ENCODE data around the gene CAPN9.

CAPN9 gene

DNA sequence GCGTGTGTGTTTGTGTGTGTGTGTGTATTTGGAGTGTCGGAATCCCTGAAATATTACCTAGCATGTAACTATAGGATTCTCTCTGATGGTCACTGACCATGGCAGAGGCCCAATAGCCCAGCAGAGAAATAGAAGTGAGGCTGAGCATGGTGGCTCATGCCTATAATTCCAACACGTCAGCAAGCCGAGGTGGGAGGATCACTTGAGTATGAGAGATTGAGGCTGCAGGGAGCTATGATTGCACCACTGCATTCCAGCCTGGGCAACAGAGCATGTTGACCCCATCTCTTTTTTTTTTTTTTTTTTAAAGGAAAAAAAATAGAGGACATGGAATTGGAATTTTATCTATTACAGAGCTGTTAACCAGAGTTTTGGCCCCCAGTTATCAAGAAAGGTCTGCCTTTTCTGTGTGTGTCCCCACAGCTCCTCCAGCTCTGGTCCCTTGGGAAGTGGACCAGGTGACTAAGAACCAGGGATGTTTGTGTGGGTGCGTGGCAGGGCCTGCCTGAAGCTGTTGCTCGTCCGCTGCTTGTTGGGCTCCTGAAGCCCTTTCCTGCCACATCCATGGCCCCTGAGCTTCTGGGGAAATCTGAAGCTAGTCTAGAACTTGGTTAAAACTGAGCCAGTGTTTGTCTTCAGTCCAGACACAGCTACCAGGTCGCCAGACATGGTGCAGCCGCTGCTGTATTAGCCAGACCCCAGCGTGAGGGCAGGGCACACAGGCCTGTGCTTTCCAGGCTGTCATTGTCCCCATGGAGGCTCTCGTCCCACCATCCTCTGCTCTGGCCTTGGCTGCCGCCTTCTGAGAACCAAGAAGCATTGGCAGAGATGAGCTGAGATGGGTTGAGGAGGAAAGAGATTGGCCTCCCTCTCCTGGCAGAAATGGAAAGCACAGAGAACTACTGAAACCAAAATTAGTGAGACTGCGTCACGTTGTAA lies 25.5 kb downstream of the CAPN9 start:
- DNase-seq: no peak

DNA sequence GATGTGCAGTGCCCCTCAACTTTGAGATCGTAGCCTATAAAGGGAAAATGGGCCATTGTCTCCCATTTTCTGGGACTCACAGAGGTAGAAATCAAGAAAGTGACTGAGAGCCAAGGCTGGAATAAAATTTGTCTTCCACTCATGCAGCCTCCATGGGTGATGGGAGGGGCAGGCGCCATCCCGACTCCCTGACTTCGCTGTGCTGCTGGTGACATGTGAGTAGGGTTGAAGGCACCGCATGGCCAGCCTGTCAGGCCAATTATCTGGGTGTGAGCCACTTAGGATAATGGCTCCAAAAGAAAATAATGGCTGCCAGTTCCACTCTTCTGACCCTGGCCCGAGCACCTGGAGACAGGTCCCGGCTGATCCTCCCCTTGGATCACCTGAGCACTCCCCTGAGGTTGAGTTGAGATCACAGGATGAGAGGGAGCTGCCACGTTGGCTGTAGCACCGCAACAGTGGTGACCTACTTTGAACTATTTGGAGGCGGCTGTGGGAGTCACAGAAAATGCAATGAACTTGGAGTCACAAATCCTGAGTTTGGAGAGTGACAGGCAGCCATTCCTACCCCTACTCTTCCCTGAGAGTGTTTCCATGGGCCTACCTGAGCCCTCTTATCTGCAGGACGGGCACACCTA lies 26.3 kb downstream of the CAPN9 start:
- DNase-seq: no peak

DNA sequence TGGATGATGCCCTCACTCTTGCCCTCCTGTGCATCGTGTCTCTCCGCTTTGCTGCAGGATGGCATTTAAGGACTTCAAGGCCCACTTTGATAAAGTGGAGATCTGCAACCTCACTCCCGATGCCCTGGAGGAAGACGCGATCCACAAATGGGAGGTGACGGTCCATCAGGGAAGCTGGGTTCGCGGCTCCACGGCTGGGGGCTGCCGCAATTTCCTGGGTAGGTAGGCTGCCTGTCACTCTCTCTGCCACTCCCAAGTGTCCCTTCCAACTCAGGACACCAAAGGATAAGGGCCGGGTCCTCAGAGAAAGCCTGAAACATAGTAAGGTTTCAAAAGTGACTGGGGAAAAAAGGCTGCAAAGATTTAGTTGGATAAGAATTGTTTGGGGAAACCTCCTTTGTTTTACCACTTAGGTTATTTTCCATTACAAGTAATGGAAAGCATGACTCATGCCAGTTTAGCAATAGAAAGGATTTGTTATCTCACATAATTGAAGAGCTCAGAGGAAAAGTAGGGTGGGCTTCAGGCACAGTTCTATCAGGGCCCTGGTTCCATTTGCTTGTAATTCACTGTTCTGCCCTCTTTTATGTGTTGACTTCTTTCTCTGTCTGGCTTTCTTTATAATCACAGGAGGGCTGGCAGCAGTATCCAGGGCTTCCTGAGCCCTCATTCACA lies 31.9 kb downstream of the CAPN9 start:
- no peak for DNase-seq

DNA sequence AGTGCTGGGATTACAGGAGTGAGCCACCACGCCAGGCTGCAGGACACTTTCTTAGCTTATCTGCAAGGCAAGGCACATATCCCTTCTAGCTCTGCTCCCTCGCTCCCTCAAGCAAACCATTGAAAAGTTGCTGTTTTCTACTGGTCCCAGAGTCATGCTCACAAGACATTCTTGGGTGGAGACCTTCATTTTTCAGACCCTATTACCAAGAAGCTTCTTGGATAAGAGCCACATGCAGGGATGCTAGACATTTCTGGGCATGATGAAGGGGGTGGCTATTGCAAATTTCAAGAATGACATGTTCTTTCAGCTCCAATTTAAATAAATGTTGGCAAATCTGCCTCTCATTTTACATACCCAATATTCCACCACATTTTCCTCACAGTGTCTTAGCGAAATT lies 33.9 kb downstream of the CAPN9 start:
- no peak for DNase-seq

DNA sequence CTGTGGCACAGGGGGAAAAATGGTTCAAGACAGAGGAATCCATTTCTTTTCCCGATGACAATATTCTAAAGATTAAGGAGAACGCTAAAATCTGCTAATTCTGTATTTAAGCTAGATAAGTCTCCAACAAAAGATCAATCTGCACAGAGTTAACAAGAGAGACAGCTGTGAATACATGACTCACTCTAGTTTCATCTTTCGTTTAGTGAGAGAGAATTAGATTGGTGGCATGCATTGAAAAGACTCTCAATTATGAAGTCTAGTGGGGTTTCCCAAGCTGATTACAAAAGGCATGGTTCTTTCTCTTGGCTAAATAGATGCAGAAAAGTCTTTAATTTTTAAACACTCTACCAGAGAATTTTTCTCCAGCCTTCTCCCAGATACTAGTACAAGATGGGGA lies 34.4 kb downstream of the CAPN9 start:
- no peak for DNase-seq

DNA sequence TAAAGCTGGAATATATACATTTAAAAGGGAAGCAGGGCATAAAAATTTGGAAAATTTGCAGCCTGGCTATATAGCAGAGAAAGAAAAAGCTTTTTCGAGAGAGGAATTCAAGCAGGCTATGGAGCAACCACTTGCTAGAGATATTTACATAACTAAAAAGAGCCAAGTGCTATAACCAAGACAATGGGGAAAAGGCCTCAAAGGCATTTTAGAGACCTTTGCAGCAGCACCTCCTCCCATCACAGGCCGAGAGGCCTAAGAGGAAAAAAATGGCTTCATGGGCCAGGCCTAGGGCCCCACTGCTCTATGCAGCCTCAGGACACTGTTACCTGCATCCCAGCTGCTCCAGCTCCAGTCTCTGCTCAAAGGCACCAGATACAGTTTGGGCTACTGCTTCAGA lies 37.0 kb downstream of the CAPN9 start:
- no peak for DNase-seq

DNA sequence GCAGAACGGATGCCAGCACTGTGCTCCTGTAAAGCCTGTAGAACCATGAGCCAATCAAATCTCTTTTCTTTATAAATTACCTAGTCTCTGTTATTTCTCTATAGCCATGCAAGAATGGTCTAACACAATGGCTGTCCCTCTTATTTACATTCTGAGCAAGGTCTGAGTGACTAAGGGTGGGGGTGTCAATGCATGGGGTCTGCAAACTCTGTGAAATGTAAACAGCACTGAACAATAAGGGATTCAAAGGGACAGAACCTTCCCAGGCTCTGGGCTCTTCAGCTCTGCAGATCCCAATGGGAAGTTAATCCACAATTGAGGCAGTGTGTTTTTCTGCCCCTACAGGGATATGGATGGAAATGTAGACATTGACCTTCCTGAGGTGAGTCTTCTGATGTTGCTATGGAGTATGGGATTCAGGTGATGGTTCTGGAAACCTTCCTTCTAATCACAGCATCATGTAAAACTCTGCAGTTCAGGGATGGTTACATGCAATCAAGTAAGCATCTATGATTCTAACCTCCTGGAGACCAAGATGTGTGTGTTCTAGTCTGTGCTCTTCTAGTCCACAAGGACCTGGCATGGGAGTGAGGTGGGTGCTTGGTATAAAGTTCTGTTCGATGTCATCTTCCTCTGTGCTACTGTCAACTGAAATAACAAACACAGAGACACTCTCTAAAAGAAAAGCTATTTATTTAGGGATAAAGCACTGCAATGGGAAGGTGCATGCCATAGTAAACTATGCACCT lies 38.6 kb downstream of the CAPN9 start:
- DNase-seq: no peak

DNA sequence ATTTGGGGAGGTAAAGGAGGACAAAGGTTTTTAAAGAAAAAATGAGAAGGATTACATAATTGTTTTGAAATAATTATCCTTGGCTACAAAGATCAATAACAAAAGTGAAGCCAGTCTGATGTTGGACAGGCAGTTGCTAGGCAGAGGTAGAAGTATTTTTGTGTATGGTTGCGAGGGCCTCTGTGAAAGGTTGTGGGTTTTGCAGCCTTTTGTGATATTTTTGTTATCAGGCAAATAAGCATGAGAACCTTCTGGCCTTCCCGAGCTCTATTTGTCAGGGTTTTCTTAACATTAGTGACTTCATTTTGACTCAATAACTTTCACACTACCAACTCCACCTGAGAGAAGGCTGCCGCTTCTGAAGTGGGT lies 39.2 kb downstream of the CAPN9 start:
- no peak for DNase-seq

DNA sequence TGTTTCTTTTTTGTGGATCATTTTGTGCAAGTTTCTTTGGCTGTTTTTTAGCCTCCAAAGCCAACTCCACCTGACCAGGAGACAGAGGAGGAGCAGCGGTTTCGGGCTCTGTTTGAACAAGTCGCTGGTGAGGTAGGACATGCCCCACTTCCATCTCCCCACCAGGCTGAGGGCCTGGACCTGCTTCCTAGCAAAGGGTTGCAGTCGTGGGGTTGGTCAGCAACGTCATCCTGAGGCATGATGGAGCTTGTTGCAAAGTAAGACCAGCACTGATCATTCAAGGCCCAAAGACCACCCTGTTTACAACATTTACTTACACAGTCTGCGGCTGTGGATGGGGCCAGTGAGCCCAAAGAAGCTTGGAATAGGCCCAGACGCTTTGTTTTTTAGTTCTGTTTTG lies 40.3 kb downstream of the CAPN9 start:
- no peak for DNase-seq

DNA sequence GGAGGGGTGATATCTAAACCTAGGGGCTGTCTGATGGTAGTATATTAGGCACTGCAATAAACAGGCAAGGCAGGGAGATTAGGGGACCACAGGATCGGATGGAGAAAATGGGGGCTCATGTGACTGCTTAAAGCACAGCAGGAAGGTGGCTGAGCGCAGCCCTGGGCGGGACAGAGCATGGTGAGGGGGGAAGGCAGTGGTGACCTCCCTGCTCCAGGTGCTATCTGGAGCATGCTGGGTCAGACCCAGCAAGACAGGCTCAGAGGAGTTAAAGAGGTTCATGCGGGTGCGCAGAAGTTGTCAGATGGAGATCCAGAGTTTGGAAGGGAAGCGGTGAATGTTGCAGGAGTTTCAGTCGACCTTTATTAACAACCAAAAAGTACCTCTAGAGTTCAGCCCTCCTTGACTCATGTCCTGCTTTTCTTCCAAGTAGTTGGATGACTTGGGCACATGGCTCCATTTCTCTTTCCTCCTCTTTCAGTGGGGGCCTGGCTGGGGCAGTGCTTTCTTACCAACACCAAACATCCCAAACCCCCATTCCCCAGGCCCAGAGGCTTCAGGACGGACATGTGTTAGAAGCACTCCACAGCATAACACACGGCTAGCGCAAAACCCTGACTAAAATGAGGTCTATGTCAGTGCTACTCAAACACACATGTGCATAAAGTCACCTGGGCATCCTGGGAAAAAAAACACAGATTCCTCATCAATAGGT lies 41.5 kb downstream of the CAPN9 start:
- no peak for DNase-seq

DNA sequence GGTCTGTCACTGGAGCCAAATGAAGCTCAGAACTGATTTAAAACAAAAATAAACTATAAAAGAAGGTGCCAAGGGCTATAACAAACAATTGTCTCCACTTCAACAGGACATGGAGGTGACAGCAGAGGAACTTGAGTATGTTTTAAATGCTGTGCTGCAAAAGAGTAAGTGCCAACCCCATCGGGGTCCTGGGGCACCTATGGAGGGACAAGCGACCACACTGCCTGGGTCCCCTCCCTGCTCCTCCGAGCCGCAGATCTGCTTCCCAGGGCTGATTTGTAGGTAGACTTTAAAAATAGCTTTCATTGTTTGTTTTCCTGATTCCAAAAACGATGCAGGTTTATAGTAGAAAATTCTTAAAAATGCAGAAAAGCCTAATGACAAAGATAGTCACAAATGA lies 42.8 kb downstream of the CAPN9 start:
- no peak for DNase-seq

DNA sequence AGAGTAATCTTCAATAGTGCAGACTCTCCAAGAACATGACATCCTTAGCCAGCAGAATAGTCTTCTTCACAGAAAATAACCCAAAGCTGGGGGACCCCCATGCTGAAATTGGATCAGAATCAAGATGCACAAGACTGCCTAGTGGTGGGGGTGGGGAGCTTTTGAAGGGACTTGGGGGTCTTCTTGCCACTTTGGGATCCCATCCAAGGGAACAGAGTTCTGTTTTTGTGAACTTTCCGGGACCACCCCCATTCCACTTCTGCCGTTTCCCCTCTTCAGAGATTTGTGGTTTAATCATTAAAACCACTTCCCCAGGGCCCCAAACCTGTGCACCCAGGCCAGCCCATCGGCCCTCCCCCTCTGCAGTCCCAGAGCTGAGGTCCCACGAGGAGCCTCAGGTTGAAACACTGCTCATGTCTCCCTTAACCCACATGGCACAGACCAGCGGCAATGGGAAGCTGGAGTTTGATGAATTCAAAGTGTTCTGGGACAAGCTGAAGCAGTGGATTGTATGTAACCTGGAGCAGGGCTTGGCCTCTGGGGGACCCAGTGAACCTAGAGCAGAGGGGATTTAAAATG lies 44.9 kb downstream of the CAPN9 start:
- no peak for DNase-seq

DNA sequence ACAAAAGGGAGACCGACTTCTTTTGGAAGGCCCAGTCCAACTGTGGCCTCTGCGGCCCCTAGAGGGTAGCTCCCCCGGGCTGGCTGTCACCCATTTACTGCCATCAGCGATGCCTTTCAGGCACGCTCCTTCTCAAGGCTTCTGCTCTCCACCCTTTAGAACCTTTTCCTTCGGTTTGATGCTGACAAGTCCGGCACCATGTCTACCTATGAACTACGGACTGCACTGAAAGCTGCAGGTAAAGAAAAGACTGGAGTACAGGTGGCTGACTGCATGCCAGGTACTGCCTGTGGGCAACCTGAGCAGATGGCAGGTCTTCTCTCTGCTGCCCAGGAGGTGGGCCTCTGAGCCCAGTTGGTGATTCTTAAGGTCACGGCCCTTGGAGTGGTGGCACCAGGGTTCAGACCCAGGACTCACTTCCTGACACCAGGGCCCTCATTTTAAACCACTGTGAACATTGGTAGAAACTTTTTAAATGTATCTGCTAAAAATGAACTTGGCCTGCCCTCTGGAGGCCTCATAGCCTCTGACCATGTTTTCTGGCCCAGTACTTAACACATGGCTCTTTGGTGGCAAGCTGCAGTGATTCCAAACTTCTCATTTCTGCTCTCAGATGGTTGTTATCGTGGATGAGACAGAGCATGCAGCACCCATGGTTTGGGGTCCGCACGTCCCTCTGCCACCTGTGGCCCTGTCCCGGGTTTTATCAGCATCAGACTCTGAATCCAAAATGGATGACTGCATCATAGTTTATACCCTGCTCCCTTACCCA lies 45.7 kb downstream of the CAPN9 start:
- DNase-seq: no peak

DNA sequence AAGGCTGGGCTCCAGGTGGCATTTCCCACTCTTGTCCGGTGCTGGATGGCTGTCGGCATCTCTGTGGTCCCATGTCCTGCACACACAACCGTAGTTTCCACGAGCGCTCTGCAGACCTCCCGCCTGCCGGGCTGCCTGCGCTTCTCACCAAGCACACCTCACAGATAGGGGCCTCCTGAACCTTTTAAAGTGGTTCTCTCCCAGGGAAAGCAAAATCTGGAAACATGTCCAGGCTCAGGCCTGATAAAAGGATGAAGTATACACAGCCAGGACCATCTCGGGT lies 46.2 kb downstream of the CAPN9 start:
- DNase-seq: no peak

DNA sequence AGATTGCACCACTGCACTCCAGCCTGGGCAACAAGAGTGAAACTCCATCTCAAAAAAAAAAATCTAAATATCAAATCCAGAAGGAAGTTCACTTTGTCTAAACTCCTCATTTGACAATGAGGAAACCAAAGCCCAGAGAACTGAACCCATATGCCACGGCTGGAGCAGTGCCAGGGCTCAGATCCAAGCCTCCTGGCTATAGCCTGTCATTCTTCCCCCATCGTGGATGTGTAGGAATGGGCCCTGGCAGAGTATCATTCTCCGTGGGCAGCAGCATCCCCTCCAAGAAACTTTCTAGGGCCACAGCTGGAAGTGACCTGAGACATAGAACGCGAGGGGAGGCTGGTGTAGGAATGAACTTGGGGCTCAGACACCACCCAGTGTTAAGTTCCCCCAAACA lies 47.2 kb downstream of the CAPN9 start:
- DNase-seq: no peak

DNA sequence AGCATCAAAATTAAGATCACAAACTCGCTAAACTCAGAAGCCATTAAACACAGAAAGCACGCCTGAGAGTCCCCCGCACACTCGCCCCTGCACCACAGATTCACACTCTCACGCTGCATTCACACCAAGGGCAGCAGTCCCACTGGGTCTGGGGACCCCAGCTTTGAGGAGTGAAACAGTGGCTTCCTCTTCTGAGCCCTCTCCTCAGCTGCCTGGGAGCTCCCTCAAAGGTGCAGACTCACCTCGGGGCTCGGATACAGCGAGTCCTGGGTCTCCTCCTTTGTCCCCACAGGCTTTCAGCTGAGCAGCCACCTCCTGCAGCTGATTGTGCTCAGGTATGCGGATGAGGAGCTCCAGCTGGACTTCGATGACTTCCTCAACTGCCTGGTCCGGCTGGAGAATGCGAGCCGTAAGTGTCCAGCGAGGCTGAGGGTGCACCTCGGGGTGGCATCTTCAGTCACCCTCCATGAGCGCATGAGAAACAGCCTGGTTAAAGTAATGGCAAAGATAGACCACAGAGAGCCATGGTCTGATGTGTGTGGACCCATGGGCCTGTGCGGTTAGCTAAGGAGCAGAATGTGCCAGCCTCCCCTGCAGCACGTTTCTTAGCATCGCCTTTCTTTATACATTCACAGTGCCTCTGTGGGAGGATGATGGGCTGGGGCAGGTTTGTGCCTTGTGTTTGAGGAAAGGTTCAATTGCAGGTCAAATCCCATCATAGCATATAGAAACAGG lies 47.9 kb downstream of the CAPN9 start:
- no peak for DNase-seq

DNA sequence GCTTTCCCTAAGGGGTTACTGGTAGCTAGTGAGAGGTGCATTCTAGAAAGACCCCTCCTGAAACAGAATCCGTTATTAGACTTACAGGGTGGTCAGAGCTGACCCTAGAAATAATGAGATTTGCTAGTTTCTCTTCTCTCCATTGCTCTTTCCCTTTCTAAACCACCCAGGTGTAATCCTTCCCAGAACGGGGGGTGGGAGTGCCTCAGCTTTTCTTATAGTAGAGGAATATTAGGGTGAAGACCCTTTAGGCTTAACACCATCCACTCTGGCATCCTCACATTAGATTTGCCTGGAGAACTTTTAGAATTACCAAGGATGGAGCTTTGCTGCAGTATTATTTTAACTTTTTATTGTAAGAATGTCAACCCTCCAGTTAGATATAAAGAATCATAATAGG lies 49.4 kb downstream of the CAPN9 start:
- DNase-seq: no peak

DNA sequence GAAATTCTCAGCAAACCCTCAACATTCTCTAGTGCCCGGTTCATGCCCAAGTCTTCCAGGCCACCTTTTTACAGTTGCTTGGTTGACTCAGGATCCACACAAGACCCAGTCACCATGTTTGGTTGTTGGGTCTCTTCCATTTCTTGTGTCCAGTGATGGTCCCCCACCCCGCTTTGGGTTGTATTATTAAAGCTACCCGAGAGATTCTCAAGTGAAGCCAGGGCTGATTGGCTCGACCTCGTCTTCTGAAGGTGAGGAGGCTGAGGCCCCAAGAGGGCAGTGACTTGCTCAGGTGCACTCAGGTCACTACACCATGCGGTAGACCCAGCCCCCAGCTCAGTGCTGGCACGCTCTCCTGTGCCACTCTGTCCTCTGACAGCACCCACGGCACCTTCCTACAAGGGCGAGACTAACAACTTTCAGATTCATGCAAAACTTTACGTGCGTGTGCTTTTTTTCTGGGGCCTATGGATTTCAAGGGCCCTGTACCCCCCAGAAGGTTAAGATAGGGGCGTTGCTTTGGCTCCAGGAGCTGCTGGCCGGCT lies 50.3 kb downstream of the CAPN9 start:
- no peak for DNase-seq

DNA sequence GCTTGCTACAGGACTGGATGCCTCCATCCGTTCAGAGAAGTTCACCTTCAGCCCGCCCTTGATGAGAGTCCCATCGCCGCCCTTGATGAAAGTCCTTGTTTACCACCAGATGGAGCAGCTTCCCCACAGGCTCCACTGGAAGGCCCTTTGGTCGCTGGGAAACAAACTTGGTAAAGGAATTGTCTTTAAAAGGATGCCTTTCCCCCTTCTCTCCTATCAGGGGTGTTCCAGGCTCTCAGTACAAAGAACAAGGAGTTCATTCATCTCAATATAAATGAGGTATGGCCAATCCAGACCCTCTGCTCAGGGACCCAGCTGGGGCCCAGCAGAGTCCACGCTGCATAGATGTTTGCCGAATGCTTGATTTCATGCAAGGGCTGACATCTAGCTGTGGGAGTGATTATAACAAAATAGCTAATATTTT lies 50.8 kb downstream of the CAPN9 start:
- DNase-seq: peak; percentile 15

DNA sequence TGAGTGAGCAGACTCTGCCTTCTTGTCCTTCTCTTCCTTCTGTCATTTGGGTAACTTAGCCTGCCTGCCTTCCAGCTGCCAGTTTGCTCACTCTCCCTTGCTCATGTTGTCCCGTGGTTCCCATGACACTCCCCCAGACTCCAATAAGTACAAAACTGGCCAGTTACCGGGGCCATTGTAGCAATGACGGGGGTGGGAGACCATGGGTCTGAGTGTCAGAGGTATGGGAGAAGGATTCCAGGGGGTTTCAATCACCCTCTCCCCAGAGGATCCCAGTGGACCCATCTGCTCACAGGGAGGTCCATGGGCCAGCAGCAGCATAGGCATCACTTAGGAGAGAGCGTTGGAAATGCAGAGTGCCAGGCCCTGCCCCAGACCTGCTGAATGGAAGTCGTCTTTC lies 51.3 kb downstream of the CAPN9 start:
- DNase-seq: no peak

All from activated CD4-positive, alpha-beta T cell treated with anti-CD3 and anti-CD28 coated beads, Interleukin-10, Interleukin-2, amounts not matched to agents 100 ng/mL and 50 ng/mL, durations not matched to agents 16 hours and 8 hours (primary cell).